WTC11 (cell line): Measurements from ENCODE around the gene BOD1L1. TPM values are rescaled to one million over a fixed set of nuclear protein-coding genes. Genes with fewer than 3 reads are reported as not detected.

Source experiments
- ATAC-seq: fragments of 200-7000 bp; cut with Tn5 transposase; 2 replicates; pipeline ENCODE4 v1.10.0; 2021; ENCODE audit warnings: mild to moderate bottlenecking, moderate library complexity
- CTCF ChIA-PET: fragments of 300-600 bp; sonication (Branson Sonifier 250); formaldehyde crosslinking; loops from one replicate; lab custom pipeline; 2021; ENCODE audit warnings: antibody characterized with exemption; lab: Charles Lee
- POLR2A ChIA-PET: fragments of 350-600 bp; sonication (Branson Sonifier 250); formaldehyde crosslinking; loops from one replicate; lab custom pipeline; 2021; ENCODE audit warnings: antibody characterized with exemption; lab: Charles Lee
- DNase-seq: peaks from one replicate; pipeline ENCODE4 v3.0.0; 2021; ENCODE audit warnings: low spot score
- H3K27ac Mint-ChIP-seq: 2 replicates; pipeline ENCODE4 v1.8.0; 2021; ENCODE audit warnings: mixed read lengths
- H3K27me3 Mint-ChIP-seq: 2 replicates; pipeline ENCODE4 v1.8.0; 2021; ENCODE audit warnings: low read depth, mild to moderate bottlenecking, moderate library complexity, mixed read lengths
- H3K36me3 Mint-ChIP-seq: 2 replicates; pipeline ENCODE4 v1.8.0; 2021; ENCODE audit warnings: mixed read lengths
- H3K4me1 Mint-ChIP-seq: 2 replicates; pipeline ENCODE4 v1.8.0; 2022; ENCODE audit warnings: mixed read lengths
- H3K4me3 Mint-ChIP-seq: 2 replicates; pipeline ENCODE4 v1.8.0; 2021; ENCODE audit warnings: mild to moderate bottlenecking, moderate library complexity, mixed read lengths
- H3K9me3 Mint-ChIP-seq: 2 replicates; pipeline ENCODE4 v1.8.0; 2021; ENCODE audit warnings: mixed read lengths
- ATF6 ChIP-seq: sonication (generic); formaldehyde crosslinking; IDR thresholded peaks from 2 replicates; pipeline ENCODE4 v1.8.1; 2023; ENCODE audit warnings: mild to moderate bottlenecking, missing genetic modification reagents
- E2F1 ChIP-seq: sonication (generic); formaldehyde crosslinking; IDR thresholded peaks from 2 replicates; pipeline ENCODE4 v1.8.0; 2022; ENCODE audit warnings: mild to moderate bottlenecking, missing genetic modification reagents
- ERG ChIP-seq: fragments of 250-450 bp; sonication (Bioruptor Pico); IDR thresholded peaks from 2 replicates; pipeline ENCODE4 v1.8.0; 2021; ENCODE audit warnings: mild to moderate bottlenecking
- ETV6 ChIP-seq: sonication (generic); formaldehyde crosslinking; IDR thresholded peaks from 2 replicates; pipeline ENCODE4 v1.8.1; 2022; ENCODE audit warnings: mild to moderate bottlenecking, missing genetic modification reagents
- FOXJ3 ChIP-seq: sonication (generic); formaldehyde crosslinking; IDR thresholded peaks from 2 replicates; pipeline ENCODE4 v1.9.0; 2021; ENCODE audit warnings: missing genetic modification reagents, mild to moderate bottlenecking, borderline replicate concordance
- FOXK1 ChIP-seq: sonication (generic); formaldehyde crosslinking; IDR thresholded peaks from 2 replicates; pipeline ENCODE4 v1.8.0; 2022; ENCODE audit warnings: mild to moderate bottlenecking, moderate library complexity, missing genetic modification reagents
- JUN ChIP-seq: sonication (generic); formaldehyde crosslinking; IDR thresholded peaks from 2 replicates; pipeline ENCODE4 v1.8.0; 2023; ENCODE audit warnings: mild to moderate bottlenecking, missing genetic modification reagents
- MAX ChIP-seq: sonication (generic); formaldehyde crosslinking; IDR thresholded peaks from 2 replicates; pipeline ENCODE4 v1.8.0; 2022; ENCODE audit warnings: mild to moderate bottlenecking, missing genetic modification reagents
- NR3C1 ChIP-seq: sonication (generic); formaldehyde crosslinking; conservative IDR thresholded peaks from 2 replicates; pipeline ENCODE4 v1.8.1; 2023; ENCODE audit warnings: low read depth, mild to moderate bottlenecking, missing genetic modification reagents
- STAT6 ChIP-seq: sonication (generic); formaldehyde crosslinking; conservative IDR thresholded peaks from 2 replicates; pipeline ENCODE4 v1.8.1; 2023; ENCODE audit warnings: mild to moderate bottlenecking, low read depth, missing genetic modification reagents, moderate library complexity
- ZBTB21 ChIP-seq: sonication (generic); formaldehyde crosslinking; IDR thresholded peaks from 2 replicates; pipeline ENCODE4 v1.8.1; 2023; ENCODE audit warnings: mild to moderate bottlenecking, missing genetic modification reagents, borderline replicate concordance
- ZNF281 ChIP-seq: sonication (generic); formaldehyde crosslinking; IDR thresholded peaks from 2 replicates; pipeline ENCODE4 v1.8.0; 2023; ENCODE audit warnings: mild to moderate bottlenecking, missing genetic modification reagents
- total RNA-seq: library from RNA; stranded (reverse); gene quantifications from 3 replicates; pipeline ENCODE4 v1.2.3, GENCODE V29; 2021
- TF ChIP-seq, protein P1 (sequence below): sonication (generic); formaldehyde crosslinking; IDR thresholded peaks from 2 replicates; pipeline ENCODE4 v1.8.0; 2023; ENCODE audit warnings: missing genetic modification reagents
- TF ChIP-seq, protein P2 (sequence below): fragments of 250-450 bp; sonication (Bioruptor Pico); IDR thresholded peaks from 2 replicates; pipeline ENCODE4 v1.9.0; 2021; ENCODE audit warnings: mild to moderate bottlenecking

Gene BOD1L1
- total RNA-seq, 1 experiment from 2014 or later, result 43.5 TPM

- no peak overlapping the region for H3K27ac Mint-ChIP-seq
- TF ChIP-seq ERG (CRISPR knock-in tag), result no peak
- TF ChIP-seq MAX (CRISPR knock-in tag), result no peak
- TF ChIP-seq ZNF281 (CRISPR knock-in tag), result no peak
- TF ChIP-seq, protein P1, sequence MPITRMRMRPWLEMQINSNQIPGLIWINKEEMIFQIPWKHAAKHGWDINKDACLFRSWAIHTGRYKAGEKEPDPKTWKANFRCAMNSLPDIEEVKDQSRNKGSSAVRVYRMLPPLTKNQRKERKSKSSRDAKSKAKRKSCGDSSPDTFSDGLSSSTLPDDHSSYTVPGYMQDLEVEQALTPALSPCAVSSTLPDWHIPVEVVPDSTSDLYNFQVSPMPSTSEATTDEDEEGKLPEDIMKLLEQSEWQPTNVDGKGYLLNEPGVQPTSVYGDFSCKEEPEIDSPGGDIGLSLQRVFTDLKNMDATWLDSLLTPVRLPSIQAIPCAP, result no peak
- TF ChIP-seq ATF6, result no peak
- no peak for TF ChIP-seq NR3C1 (CRISPR knock-in tag)
- no peak for TF ChIP-seq JUN (CRISPR knock-in tag)
- no peak for TF ChIP-seq FOXJ3 (CRISPR knock-in tag)
- TF ChIP-seq E2F1, result no peak
- TF ChIP-seq, protein P2, sequence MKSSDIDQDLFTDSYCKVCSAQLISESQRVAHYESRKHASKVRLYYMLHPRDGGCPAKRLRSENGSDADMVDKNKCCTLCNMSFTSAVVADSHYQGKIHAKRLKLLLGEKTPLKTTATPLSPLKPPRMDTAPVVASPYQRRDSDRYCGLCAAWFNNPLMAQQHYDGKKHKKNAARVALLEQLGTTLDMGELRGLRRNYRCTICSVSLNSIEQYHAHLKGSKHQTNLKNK (CRISPR knock-in tag), result no peak
- no peak for TF ChIP-seq ZBTB21 (CRISPR knock-in tag)
- no peak for TF ChIP-seq STAT6 (CRISPR knock-in tag)
- TF ChIP-seq FOXK1 (CRISPR knock-in tag), result no peak
- no peak for TF ChIP-seq ETV6 (CRISPR knock-in tag)
- TF ChIP-seq, all 79 proteins: peak for 0
- no peaks in the 10 kb centered on the region for H3K27me3 Mint-ChIP-seq
- POLR2A ChIA-PET, result no interaction called here
- H3K9me3 Mint-ChIP-seq, result no peaks in the 10 kb centered on the region
- peaks cover 61% of the 10 kb centered on the region for H3K36me3 Mint-ChIP-seq
- CTCF ChIA-PET, result no interaction called here
- ATAC-seq, result no peak
- H3K4me3 Mint-ChIP-seq, result no peak overlapping the region
- DNase-seq, result no peak
- H3K4me1 Mint-ChIP-seq, result no peaks in the 10 kb centered on the region
Observed at GRCh38 chr4:13577660-13578059, 49.9 kb downstream of the BOD1L1 start.
